AG10803 (cell line): ENCODE data around the gene MYT1.

ENCODE experiments used
- DNase-seq: peaks from one replicate; pipeline ENCODE4 v3.0.0; 2010; ENCODE audit warnings: low read depth
- H3K4me3 ChIP-seq: 2 replicates; pipeline ENCODE4 v1.5.1; 2011; ENCODE audit warnings: mild to moderate bottlenecking, low read length, control low read depth
- CTCF ChIP-seq: conservative IDR thresholded peaks from 2 replicates; pipeline ENCODE4 v1.5.1; 2011; ENCODE audit warnings: mild to moderate bottlenecking, low read length, control low read depth, inconsistent platforms

MYT1 gene

DNA sequence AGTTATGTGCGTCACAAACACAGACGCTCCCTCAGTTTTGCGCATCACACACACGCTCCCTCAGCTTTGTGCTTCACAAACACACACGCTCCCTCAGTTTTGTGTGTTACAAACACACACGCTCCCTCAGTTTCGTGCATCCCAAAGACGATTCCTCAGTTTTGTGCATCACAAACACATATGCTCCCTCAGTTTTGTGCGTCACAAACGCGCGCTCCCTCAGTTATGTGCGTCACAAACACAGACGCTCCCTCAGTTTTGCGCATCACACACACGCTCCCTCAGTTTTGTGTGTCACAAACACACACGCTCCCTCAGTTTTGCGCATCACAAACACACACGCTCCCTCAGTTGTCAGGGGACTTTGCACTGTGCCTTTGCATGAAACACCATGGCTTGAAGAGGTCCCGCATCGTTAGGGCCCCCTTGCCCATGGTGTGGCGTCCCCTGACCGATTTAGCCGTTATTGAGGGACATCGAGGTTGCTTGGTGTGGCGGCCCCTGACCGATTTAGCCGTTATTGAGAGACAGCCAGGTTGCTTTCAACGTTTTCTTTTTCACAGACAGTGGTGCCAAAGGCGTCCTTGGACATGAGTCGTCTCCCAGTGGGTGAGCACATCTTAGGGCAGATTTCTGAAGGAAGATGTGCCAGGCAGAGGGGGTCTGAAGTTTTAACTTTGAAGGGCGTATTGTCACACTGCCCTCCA lies 28.1 kb upstream of the MYT1 start:
- TF ChIP-seq CTCF, result no peak
- H3K4me3 ChIP-seq, result no peak overlapping the region
- DNase-seq, result no peak

GRCh38 chr20:64137598-64138031 lies 26.6 kb upstream of the MYT1 start:
- H3K4me3 ChIP-seq, result no peak overlapping the region
- no peak for DNase-seq
- TF ChIP-seq CTCF, result no peak

DNA sequence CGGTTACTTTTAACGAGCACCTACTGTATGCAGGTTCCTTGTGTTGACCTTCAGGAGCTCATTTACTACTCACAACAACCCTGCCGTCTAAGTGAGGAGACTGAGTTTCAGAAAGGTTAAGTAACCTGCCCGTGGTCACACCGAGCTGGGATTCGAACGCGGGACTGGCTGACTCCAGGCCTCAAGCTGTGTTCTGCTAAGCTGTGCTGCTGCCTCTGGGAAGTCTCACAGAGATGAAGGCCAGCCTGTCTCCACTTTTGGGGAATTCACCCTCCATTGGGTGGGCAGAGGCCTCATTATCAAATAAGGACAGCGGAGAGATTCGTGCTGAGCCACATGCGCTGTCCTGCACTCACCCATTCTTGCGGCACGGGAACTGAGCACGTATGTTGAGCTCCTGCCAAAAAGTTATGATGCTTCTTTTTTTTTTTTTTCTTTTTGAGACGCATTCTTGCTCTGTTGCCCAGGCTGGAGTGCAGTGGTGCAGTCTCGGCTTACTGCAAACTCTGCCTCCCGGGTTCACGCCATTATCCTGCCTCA lies 25.9 kb upstream of the MYT1 start:
- no peak for DNase-seq
- no peak overlapping the region for H3K4me3 ChIP-seq
- no peak for TF ChIP-seq CTCF

DNA sequence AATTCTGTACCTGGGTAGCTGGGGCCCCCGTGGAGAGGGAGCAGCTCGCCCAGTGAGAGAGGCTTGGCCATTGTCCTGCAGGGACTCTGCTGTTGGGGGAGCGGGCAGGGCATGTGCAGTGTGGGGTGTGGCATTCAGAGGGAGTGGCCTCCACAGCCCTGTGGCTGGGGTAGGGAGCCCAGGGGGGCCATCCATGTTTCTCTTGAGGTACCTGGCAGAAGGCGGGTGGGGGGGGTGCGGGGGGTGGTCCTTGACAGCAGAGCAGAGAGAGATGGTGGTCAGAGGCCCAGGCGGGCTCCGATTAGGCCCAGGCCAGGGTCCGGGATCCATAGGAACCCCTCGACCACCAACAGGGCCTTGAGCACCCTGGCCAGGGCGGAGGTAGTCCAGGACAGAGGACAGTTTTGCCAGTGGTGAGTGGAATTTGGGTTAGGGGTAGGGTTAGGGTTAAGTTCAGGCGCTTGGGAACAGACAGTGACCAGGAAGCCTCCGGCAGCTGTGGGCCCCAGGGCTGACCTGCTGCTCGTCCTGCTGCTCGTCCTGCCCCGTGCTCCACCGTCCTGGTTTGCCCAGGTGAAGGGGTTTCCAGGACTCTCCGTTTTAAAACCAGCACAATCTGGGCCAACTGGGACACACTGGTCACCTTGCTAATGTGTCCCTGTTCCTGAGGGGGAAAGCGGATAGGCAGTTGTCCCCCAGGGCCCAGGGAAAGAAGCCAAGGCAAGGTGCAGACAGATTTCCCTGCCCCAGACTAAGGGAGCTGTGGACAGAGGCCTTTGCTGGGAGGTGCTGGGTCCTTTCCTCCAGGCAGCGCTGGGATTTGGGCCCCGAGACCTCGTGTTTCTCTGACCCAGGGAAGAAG lies 24.8 kb upstream of the MYT1 start:
- DNase-seq, result no peak
- no peak for TF ChIP-seq CTCF
- H3K4me3 ChIP-seq, result no peak overlapping the region

DNA sequence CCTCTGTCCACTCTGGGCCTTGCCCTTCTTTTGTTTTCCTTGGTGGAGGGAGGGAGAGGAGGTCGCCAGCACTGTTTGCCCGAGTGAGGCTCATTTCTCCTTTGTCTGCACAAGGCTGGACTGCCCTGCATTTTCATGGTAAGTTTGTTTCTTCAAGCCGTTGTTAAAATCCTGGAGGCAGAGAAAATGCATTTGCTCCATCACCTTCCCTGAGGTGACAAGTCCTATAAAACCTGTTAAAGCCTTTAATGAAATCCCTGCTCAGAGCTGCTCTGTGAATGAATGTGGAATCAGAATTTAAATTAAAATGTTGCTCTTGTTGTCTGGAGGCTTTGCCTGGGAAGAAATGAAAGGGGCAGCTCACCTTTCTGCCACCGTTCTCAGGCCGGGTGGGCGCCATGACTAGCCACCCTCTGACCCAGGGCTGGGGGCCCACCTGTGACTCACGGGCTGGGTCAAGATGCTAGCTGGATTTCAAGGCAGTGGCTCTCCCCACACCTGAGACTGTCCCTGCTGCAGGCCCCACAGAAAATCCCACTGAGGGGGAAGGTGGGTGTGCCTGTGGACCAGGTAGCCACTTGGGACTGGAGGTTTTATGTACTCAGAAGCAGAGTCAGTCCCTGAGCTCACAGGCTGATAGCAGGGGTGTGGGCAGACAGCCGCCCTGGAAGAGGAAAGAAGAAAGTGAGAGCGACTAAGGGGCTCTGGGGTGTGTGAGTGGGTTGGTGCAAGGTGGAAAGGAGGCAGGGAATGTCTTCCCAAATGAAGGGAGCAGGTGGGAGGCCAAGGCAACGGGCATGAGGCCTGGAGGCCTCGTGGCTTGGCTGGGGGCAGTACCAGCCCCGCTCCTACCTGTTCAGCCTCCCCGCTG lies 24.0 kb upstream of the MYT1 start:
- TF ChIP-seq CTCF, result no peak
- DNase-seq, result no peak
- H3K4me3 ChIP-seq, result no peak overlapping the region

- DNase-seq, result no peak
- H3K4me3 ChIP-seq, result no peak overlapping the region
- no peak for TF ChIP-seq CTCF
Measured at GRCh38 chr20:64140956-64141355, 23.3 kb upstream of the MYT1 start.
